ENCODE results near the gene KCNMA1. TPM values are rescaled to one million over a fixed set of nuclear protein-coding genes. Genes with fewer than 3 reads are reported as not detected.

KCNMA1 gene
- total RNA-seq, 1 donor from 2014 or later, result 44.0 TPM

GRCh38 chr10:77182803-77183202 lies 454.8 kb downstream of the KCNMA1 start:
- ATAC-seq (peak; percentile 42), DNase-seq (ENCODE audit: low spot score) (no peak)

GRCh38 chr10:77180794-77181193 lies 456.8 kb downstream of the KCNMA1 start:
- DNase-seq (ENCODE audit: low spot score), result no peak

GRCh38 chr10:77180104-77180503 lies 457.5 kb downstream of the KCNMA1 start:
- ATAC-seq (no peak), DNase-seq (ENCODE audit: low spot score) (no peak)

More at GRCh38 chr10:77180794-77181193, 456.8 kb downstream of the KCNMA1 start:
- ATAC-seq, result no peak

- DNase-seq (ENCODE audit: low spot score) (no peak), ATAC-seq (no peak)
Measured at GRCh38 chr10:77179015-77179695, 458.5 kb downstream of the KCNMA1 start.

GRCh38 chr10:77177589-77177988 lies 460.0 kb downstream of the KCNMA1 start:
- DNase-seq (ENCODE audit: low spot score) (no peak), ATAC-seq (no peak)

GRCh38 chr10:77177161-77177560 lies 460.4 kb downstream of the KCNMA1 start:
- no peak for DNase-seq (ENCODE audit: low spot score)

GRCh38 chr10:77176232-77176631 lies 461.4 kb downstream of the KCNMA1 start:
- ATAC-seq, result no peak
- DNase-seq (ENCODE audit: low spot score), result no peak

More at GRCh38 chr10:77177161-77177560, 460.4 kb downstream of the KCNMA1 start:
- ATAC-seq, result no peak

- ATAC-seq (no peak), DNase-seq (ENCODE audit: low spot score) (no peak)
Measured at GRCh38 chr10:77175631-77176222, 461.9 kb downstream of the KCNMA1 start.

GRCh38 chr10:77173615-77174461 lies 463.8 kb downstream of the KCNMA1 start:
- ATAC-seq (peak; percentile 98), DNase-seq (ENCODE audit: low spot score) (peak; percentile 76)

- ATAC-seq (no peak), DNase-seq (ENCODE audit: low spot score) (no peak)
Measured at GRCh38 chr10:77172086-77172485, 465.5 kb downstream of the KCNMA1 start.

- DNase-seq (ENCODE audit: low spot score) (no peak), ATAC-seq (no peak)
Measured at GRCh38 chr10:77168861-77169260, 468.7 kb downstream of the KCNMA1 start.

- DNase-seq (ENCODE audit: low spot score), result no peak
Measured at GRCh38 chr10:77168161-77168560, 469.4 kb downstream of the KCNMA1 start.

GRCh38 chr10:77165445-77166208 lies 472.0 kb downstream of the KCNMA1 start:
- ATAC-seq (peak; percentile 96), DNase-seq (ENCODE audit: low spot score) (peak; percentile 59)

More at GRCh38 chr10:77168161-77168560, 469.4 kb downstream of the KCNMA1 start:
- ATAC-seq, result no peak

- ATAC-seq, result no peak
- no peak for DNase-seq (ENCODE audit: low spot score)
Measured at GRCh38 chr10:77164616-77165311, 472.8 kb downstream of the KCNMA1 start.

- ATAC-seq, result no peak
- no peak for DNase-seq (ENCODE audit: low spot score)
Measured at GRCh38 chr10:77163670-77164348, 473.8 kb downstream of the KCNMA1 start.

GRCh38 chr10:77162697-77163096 lies 474.9 kb downstream of the KCNMA1 start:
- ATAC-seq, result no peak
- DNase-seq (ENCODE audit: low spot score), result no peak

- ATAC-seq (no peak), DNase-seq (ENCODE audit: low spot score) (no peak)
Measured at GRCh38 chr10:77160679-77161078, 476.9 kb downstream of the KCNMA1 start.

GRCh38 chr10:77159538-77160110 lies 478.0 kb downstream of the KCNMA1 start:
- ATAC-seq, result no peak
- no peak for DNase-seq (ENCODE audit: low spot score)

- ATAC-seq (no peak), DNase-seq (ENCODE audit: low spot score) (no peak)
Measured at GRCh38 chr10:77158666-77159065, 478.9 kb downstream of the KCNMA1 start.
